HG03565 (cell line): ENCODE results near the gene OTC.

Experiments
- ATAC-seq: cut with Tn5 transposase; IDR thresholded peaks from one replicate; pipeline ENCODE4 v1.9.1; 2021; ENCODE audit warnings: mild to moderate bottlenecking, moderate library complexity; ENCODE audit not compliant: unreplicated experiment

Gene OTC

DNA sequence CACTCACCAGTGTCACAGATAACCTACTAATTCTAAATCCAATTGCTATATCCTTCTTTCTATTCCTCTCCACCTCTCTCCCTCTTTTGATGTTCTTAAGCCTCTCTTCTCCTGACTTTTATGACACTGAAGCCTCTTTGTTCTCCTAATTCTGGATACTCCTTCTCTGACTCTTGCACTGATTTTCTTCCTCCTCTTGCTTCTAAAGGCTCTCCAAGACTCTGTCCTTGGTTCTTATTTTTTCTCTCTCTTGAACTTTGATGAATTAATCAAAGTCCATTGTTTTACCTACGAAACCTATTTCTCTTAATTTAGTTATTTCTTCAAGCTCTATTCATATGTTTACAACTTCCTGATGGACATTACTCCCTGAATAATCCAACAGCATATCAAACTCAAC lies 113.3 kb downstream of the OTC start:
- ATAC-seq: no peak

DNA sequence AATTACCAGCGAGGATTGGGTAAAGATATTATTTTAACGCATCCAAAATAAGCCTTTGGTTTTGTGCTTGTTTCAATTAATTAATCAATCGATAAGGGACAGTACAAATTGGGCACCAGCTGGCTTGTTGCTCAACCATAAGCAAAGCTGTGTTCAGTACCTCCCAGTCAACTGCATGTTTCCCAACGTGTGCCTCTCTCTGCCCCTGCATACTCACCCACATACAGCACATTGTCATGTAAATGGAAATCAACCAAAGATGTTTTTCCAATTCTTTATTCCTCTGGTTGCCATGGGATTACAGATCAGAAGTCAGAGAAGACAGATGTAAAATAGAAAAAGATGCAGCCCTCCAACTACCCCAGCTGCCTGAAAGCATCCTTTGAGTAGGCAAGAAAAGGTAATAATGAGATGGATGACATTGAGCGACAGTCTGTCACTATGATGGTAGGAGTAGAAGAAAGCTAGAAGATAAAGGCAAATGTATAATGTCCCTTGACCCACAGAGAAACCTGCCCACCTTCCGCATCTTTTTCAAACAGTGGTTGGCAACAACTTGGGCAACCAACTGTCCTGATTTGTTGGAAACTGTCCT lies 116.3 kb downstream of the OTC start:
- ATAC-seq: no peak
